Neuronal stem cell (in vitro differentiated cells): ENCODE measurements around the gene SUB1.

Source experiments
- DNase-seq: peaks from one replicate; pipeline ENCODE4 v3.0.0-alpha.2; 2013; ENCODE audit warnings: low spot score
- H2AFZ ChIP-seq: one replicate; pipeline ENCODE4 v1.6.1; 2013; ENCODE audit warnings: mild to moderate bottlenecking, low read length, inconsistent platforms
- H2AK5ac ChIP-seq: 2 replicates; pipeline ENCODE4 v1.6.1; 2013; ENCODE audit warnings: low read depth, mild to moderate bottlenecking, inconsistent platforms, low read length, moderate library complexity, mixed read lengths
- H2BK120ac ChIP-seq: 2 replicates; pipeline ENCODE4 v1.6.1; 2013; ENCODE audit warnings: low read depth, mild to moderate bottlenecking, inconsistent platforms, low read length, moderate library complexity, mixed read lengths
- H2BK12ac ChIP-seq: one replicate; pipeline ENCODE4 v1.6.1; 2013; ENCODE audit warnings: low read length, inconsistent platforms
- H2BK15ac ChIP-seq: 2 replicates; pipeline ENCODE4 v1.6.1; 2013; ENCODE audit warnings: mild to moderate bottlenecking, low read length, inconsistent platforms, mixed read lengths
- H2BK5ac ChIP-seq: one replicate; pipeline ENCODE4 v1.6.1; 2013; ENCODE audit warnings: inconsistent platforms, mild to moderate bottlenecking, low read length, moderate library complexity
- H3K14ac ChIP-seq: one replicate; pipeline ENCODE4 v1.6.1; 2013; ENCODE audit warnings: low read length, inconsistent platforms
- H3K18ac ChIP-seq: 2 replicates; pipeline ENCODE4 v1.6.1; 2013; ENCODE audit warnings: low read length, inconsistent platforms
- H3K23ac ChIP-seq: 2 replicates; pipeline ENCODE4 v1.6.1; 2013; ENCODE audit warnings: low read depth, mild to moderate bottlenecking, mixed read lengths, low read length, inconsistent platforms; ENCODE audit not compliant: poor library complexity
- H3K27ac ChIP-seq: replicated peaks from 3 replicates; pipeline ENCODE4 v1.5.1; 2013; ENCODE audit warnings: low read length, inconsistent platforms
- H3K27me3 ChIP-seq, 3 experiments: 2 replicates each; pipeline ENCODE4 v1.6.1; 2013; ENCODE audit warnings: low read length in 3 of 3, mild to moderate bottlenecking in 2 of 3, inconsistent platforms in 1 of 3, low read depth in 1 of 3, mixed read lengths in 1 of 3, moderate library complexity in 1 of 3; ENCODE audit not compliant: control insufficient read depth in 3 of 3, insufficient read depth in 3 of 3
- H3K36me3 ChIP-seq, 2 donors: replicated peaks in 1 of 2; 2 replicates each; pipeline ENCODE4 v1.6.1; 2013; ENCODE audit warnings: low read length in 2 of 2; ENCODE audit not compliant: control insufficient read depth in 2 of 2, insufficient read depth in 2 of 2
- H3K4ac ChIP-seq: 2 replicates; pipeline ENCODE4 v1.6.1; 2013; ENCODE audit warnings: inconsistent platforms, mild to moderate bottlenecking, low read length, moderate library complexity
- H3K4me1 ChIP-seq, 2 donors: 1 replicate in 1 of 2; 2 replicates in 1 of 2; pipeline ENCODE4 v1.6.1; 2013; ENCODE audit warnings: low read length in 2 of 2, low read depth in 1 of 2; ENCODE audit not compliant: control insufficient read depth in 2 of 2, insufficient read depth in 1 of 2
- H3K4me2 ChIP-seq: one replicate; pipeline ENCODE4 v1.6.1; 2013; ENCODE audit warnings: mild to moderate bottlenecking, low read length, inconsistent platforms; ENCODE audit not compliant: insufficient read depth, poor library complexity, severe bottlenecking
- H3K4me3 ChIP-seq, 2 donors: 2 replicates each; pipeline ENCODE4 v1.5.1; 2013; ENCODE audit warnings: low read length in 2 of 2, mild to moderate bottlenecking in 2 of 2, inconsistent platforms in 1 of 2, moderate library complexity in 1 of 2
- H3K79me1 ChIP-seq: one replicate; pipeline ENCODE4 v1.6.1; 2013; ENCODE audit warnings: low read depth, mild to moderate bottlenecking, inconsistent platforms, low read length, moderate library complexity
- H3K9ac ChIP-seq: one replicate; pipeline ENCODE4 v1.6.1; 2013; ENCODE audit warnings: mild to moderate bottlenecking, low read depth, low read length, inconsistent platforms; ENCODE audit not compliant: poor library complexity
- H3K9me3 ChIP-seq, 2 donors: replicated peaks in 1 of 2; 2 replicates each; pipeline versions ENCODE3 to v1.6.1; 2013; ENCODE audit warnings: low read length in 2 of 2, mild to moderate bottlenecking in 2 of 2, inconsistent platforms in 1 of 2, low read depth in 1 of 2, mixed read lengths in 1 of 2, moderate library complexity in 1 of 2; ENCODE audit not compliant: control insufficient read depth in 2 of 2, insufficient read depth in 1 of 2
- H4K8ac ChIP-seq: one replicate; pipeline ENCODE4 v1.6.1; 2013; ENCODE audit warnings: low read depth, mild to moderate bottlenecking, inconsistent platforms, low read length, moderate library complexity
- H4K91ac ChIP-seq: one replicate; pipeline ENCODE4 v1.6.1; 2013; ENCODE audit warnings: low read length, low read depth, mild to moderate bottlenecking, inconsistent platforms; ENCODE audit not compliant: poor library complexity
- WGBS, 2 donors: extraction: QIAGEN DNeasy Blood & Tissue Kit; methylation state at CpG; one replicate each; pipeline ENCODE4 v1.1.7; 2013; ENCODE audit warnings: missing lambda C conversion rate in 2 of 2, mixed read lengths in 1 of 2; ENCODE audit not compliant: insufficient read length in 2 of 2, insufficient replicate concordance in 1 of 2; ENCODE audit errors: extremely low coverage in 2 of 2; 5-methylcytosine and 5-hydroxymethylcytosine counted together

SUB1 gene

DNA sequence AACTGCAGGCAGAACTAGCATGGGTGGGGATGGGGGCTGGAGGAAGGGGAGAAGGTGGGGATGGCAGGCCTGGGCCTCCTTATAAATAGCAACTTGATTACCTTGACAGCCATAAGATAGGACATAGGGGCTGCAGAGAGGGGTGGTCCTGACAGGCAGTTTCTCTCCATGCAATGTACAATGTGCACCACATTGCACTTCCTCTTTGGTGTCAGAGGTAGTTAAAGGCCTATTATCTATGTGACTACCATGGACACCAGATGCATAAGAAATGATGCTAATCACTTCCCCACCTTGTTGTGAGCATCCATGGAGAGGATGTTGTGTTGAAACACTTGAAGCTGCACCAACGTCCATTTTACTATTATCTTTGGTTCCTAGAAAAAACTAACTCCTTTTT, 20.2 kb upstream of the SUB1 start:
- Histone ChIP-seq H4K8ac (no peak overlapping the region), H3K23ac (no peak overlapping the region), H3K4me1 (peaks cover 0 to 6% of the 10 kb centered on the region in 2 donors), H3K9ac (no peak overlapping the region), H3K9me3 (no peaks in the 10 kb centered on the region), H3K79me1 (no peaks in the 10 kb centered on the region), H2AFZ (no peak overlapping the region), H3K14ac (no peak overlapping the region), H3K4ac (no peak overlapping the region), H3K36me3 (no peaks in the 10 kb centered on the region), H3K18ac (no peak overlapping the region), H3K27ac (no peak overlapping the region), H2BK15ac (no peak overlapping the region), H3K4me3 (no peak overlapping the region), H2BK5ac (no peak overlapping the region), H2AK5ac (no peak overlapping the region), H3K27me3 (no peaks in the 10 kb centered on the region), H3K4me2 (no peak overlapping the region), H2BK120ac (no peak overlapping the region), H2BK12ac (no peak overlapping the region), H4K91ac (no peak overlapping the region)
- DNase-seq: no peak
- WGBS, 2 donors: no CpG with 5 or more reads among the region's 1 CpG

DNA sequence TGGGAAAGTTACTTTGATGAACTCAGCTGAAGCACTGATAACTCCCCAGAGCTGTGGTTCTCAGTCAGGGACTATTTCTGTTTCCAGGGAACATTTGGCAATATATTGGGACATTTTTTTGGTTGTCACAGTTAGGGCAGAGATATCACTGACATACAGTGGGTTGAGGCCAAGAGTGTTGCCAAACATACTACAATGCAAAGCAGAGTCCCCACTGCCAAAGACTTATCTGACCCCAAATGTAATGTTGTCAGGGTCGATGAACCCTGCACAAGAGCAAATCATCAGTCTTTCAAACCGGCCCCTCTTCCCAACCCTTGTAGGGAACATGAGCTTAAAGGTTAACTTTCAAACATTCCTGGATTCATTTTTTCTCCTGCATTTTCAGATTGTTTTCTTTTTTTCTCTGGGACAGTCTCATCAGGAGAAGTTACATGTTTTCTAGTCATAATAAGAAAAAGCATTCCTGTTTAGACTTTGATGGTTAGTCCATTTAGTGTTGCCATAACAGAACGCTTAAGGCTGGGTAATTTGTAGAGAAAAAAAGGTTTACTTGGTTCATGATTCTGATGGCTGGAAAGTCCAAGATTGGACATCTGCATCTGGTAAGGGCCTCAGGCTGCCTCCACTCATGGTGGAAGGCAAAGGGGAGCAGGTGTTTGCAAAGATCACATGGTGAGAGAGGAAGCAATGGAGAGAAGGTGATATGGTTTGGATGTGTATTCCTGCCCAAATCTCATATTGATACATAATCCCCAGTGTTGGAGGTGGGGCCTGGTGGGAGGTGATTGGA, 18.8 kb upstream of the SUB1 start:
- H2BK120ac ChIP-seq: no peak overlapping the region
- no CpG with 5 or more reads among the region's 3 CpGs for WGBS, 2 donors
- no peak overlapping the region for H3K9ac ChIP-seq
- H4K8ac ChIP-seq: no peak overlapping the region
- H3K27ac ChIP-seq: no peak overlapping the region
- H4K91ac ChIP-seq: no peak overlapping the region
- no peak for DNase-seq
- peaks cover 0 to 6% of the 10 kb centered on the region in 2 donors for H3K4me1 ChIP-seq
- H3K4me2 ChIP-seq: no peak overlapping the region
- H3K18ac ChIP-seq: no peak overlapping the region
- H2AK5ac ChIP-seq: no peak overlapping the region
- no peaks in the 10 kb centered on the region for H3K9me3 ChIP-seq
- H2BK5ac ChIP-seq: no peak overlapping the region
- no peak overlapping the region for H3K4ac ChIP-seq
- no peaks in the 10 kb centered on the region for H3K27me3 ChIP-seq
- no peak overlapping the region for H2BK12ac ChIP-seq
- no peaks in the 10 kb centered on the region for H3K36me3 ChIP-seq
- no peak overlapping the region for H2BK15ac ChIP-seq
- H3K23ac ChIP-seq: no peak overlapping the region
- H3K4me3 ChIP-seq: no peak overlapping the region
- H2AFZ ChIP-seq: no peak overlapping the region
- H3K79me1 ChIP-seq: no peaks in the 10 kb centered on the region
- H3K14ac ChIP-seq: no peak overlapping the region

DNA sequence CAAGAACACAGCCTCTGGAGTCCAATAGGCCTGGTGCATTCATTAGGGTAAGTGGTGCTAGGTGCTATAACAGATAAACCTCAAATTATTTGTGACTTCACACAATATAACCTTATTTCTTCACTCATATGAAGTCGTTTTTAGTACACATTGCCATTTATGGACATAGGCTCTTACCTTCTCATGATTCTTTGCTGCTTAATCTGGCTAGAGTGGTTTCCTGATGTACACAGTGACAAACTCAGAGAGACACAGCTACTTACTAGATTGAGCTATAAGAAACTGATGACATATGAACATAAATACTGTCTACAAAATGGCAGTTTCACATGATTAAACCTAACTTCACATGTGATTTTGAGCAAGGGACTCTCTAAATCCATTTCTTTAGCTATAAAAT, 14.2 kb upstream of the SUB1 start:
- Histone ChIP-seq H3K9ac (no peak overlapping the region), H2AFZ (no peak overlapping the region), H3K27me3 (no peaks in the 10 kb centered on the region), H2BK15ac (no peak overlapping the region), H3K4me3 (no peak overlapping the region), H3K79me1 (no peaks in the 10 kb centered on the region), H2BK12ac (no peak overlapping the region), H3K4ac (no peak overlapping the region), H3K23ac (no peak overlapping the region), H2BK5ac (no peak overlapping the region), H3K36me3 (no peaks in the 10 kb centered on the region), H2BK120ac (no peak overlapping the region), H3K18ac (no peak overlapping the region), H3K4me2 (no peak overlapping the region), H3K4me1 (no peaks in the 10 kb centered on the region), H2AK5ac (no peak overlapping the region), H3K14ac (no peak overlapping the region), H4K8ac (no peak overlapping the region), H3K9me3 (no peaks in the 10 kb centered on the region), H4K91ac (no peak overlapping the region), H3K27ac (no peak overlapping the region)
- DNase-seq: no peak
- WGBS, 2 donors: no CpG with 5 or more reads among the region's 1 CpG

DNA sequence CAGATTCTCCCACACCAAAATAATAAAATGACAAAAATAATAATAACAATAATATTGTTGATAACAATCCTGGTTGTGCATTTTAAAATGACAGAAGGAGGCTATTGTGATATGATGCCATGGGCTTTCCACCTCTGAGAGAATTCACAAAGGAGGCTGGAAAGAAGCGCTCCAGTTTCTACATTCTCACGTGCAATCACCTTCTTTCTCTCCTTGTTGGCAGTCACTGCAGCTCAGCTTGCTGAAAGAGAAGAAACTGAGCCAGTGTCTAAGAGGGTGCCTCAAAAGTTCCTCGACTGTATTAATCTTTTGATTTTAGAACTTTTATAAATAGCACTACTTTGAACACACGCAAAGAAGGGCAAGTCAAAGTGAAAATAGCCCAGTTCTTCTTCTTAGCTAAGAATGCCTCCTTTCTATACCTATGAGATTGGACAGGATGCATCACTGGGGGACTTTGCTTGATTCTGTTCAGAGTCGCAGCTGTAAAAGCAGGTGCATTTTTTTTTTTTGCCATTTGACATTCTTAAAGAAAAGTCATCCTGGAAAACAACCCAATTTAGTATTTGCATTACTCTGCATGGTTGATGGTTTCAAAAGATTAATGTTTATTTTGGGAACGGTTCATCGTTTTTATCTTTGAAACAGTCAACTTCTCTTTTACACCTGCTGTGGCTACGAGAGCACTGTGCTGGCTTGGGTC, 12.4 kb upstream of the SUB1 start:
- Histone ChIP-seq H2BK12ac (no peak overlapping the region), H2AFZ (no peak overlapping the region), H2BK5ac (no peak overlapping the region), H3K23ac (no peak overlapping the region), H3K27ac (no peak overlapping the region), H3K9me3 (no peaks in the 10 kb centered on the region), H3K4ac (no peak overlapping the region), H3K36me3 (no peaks in the 10 kb centered on the region), H2AK5ac (no peak overlapping the region), H3K18ac (no peak overlapping the region), H4K8ac (no peak overlapping the region), H2BK120ac (no peak overlapping the region), H4K91ac (no peak overlapping the region), H3K4me3 (no peak overlapping the region), H2BK15ac (no peak overlapping the region), H3K14ac (no peak overlapping the region), H3K27me3 (no peaks in the 10 kb centered on the region), H3K4me2 (no peak overlapping the region), H3K79me1 (no peaks in the 10 kb centered on the region), H3K4me1 (no peaks in the 10 kb centered on the region), H3K9ac (no peak overlapping the region)
- WGBS, 2 donors: no CpG with 5 or more reads among the region's 8 CpGs
- DNase-seq: no peak
